Hepatocyte (in vitro differentiated cells): ENCODE results near the gene SLC35G6. TPM values are rescaled to one million over a fixed set of nuclear protein-coding genes. Genes with fewer than 3 reads are reported as not detected.
"Not testable (repeated sequence)": the region's sequence is repeated elsewhere in the genome, so short reads cannot be mapped to it uniquely, and the experiment has no call there.

Source experiments
- DNase-seq: peaks from one replicate; pipeline ENCODE4 v3.0.0-alpha.2; 2016; ENCODE audit warnings: low spot score
- H2AFZ ChIP-seq: fragments of 200-600 bp; sonication (generic); 2 replicates; pipeline ENCODE4 v1.6.0; 2016; ENCODE audit warnings: antibody characterized with exemption, mild to moderate bottlenecking
- H3K27ac ChIP-seq: fragments of 200-600 bp; sonication (generic); 2 replicates; pipeline ENCODE4 v1.5.1; 2016; ENCODE audit warnings: mild to moderate bottlenecking
- H3K27me3 ChIP-seq: fragments of 200-600 bp; sonication (generic); 2 replicates; pipeline ENCODE4 v1.6.1; 2016
- H3K36me3 ChIP-seq: fragments of 200-600 bp; sonication (generic); replicated peaks from 2 replicates; pipeline ENCODE4 v1.5.1; 2016; ENCODE audit warnings: low read depth; ENCODE audit not compliant: insufficient read depth
- H3K4me1 ChIP-seq: fragments of 200-600 bp; sonication (generic); 2 replicates; pipeline ENCODE4 v1.5.1; 2016; ENCODE audit warnings: mild to moderate bottlenecking, moderate library complexity; ENCODE audit not compliant: insufficient read depth
- H3K4me2 ChIP-seq: fragments of 200-600 bp; sonication (generic); 2 replicates; pipeline ENCODE4 v1.6.0; 2016
- H3K4me3 ChIP-seq: fragments of 200-600 bp; sonication (generic); 2 replicates; pipeline ENCODE4 v1.5.1; 2016; ENCODE audit warnings: mild to moderate bottlenecking
- H3K79me2 ChIP-seq: fragments of 200-600 bp; sonication (generic); 2 replicates; pipeline ENCODE4 v1.6.0; 2017; ENCODE audit warnings: mild to moderate bottlenecking
- H3K9me2 ChIP-seq: fragments of 200-600 bp; sonication (generic); replicated peaks from 2 replicates; pipeline ENCODE4 v1.6.0; 2017; ENCODE audit warnings: mild to moderate bottlenecking; ENCODE audit not compliant: insufficient read depth
- H3K9me3 ChIP-seq: fragments of 200-600 bp; sonication (generic); 2 replicates; pipeline ENCODE4 v1.5.1; 2016; ENCODE audit warnings: low read depth, mild to moderate bottlenecking
- H4K20me1 ChIP-seq: fragments of 200-600 bp; sonication (generic); 2 replicates; pipeline ENCODE4 v1.6.0; 2016; ENCODE audit warnings: mild to moderate bottlenecking; ENCODE audit not compliant: insufficient read depth, poor library complexity, severe bottlenecking
- CTCF ChIP-seq: fragments of 200-600 bp; sonication (generic); IDR thresholded peaks from 2 replicates; pipeline ENCODE4 v1.5.1; 2016; ENCODE audit warnings: antibody characterized with exemption, mild to moderate bottlenecking; ENCODE audit not compliant: poor library complexity
- EZH2 ChIP-seq: fragments of 200-600 bp; sonication (generic); IDR thresholded peaks from 2 replicates; pipeline ENCODE4 v1.6.1; 2016; ENCODE audit warnings: antibody characterized with exemption, mild to moderate bottlenecking, borderline replicate concordance
- EZH2phosphoT487 ChIP-seq: fragments of 200-600 bp; sonication (generic); IDR thresholded peaks from one replicate; pipeline ENCODE4 v1.6.1; 2018; ENCODE audit warnings: antibody characterized with exemption, mild to moderate bottlenecking, low read depth, moderate library complexity; ENCODE audit not compliant: unreplicated experiment, severe bottlenecking
- WGBS: methylation state at CpG from one replicate; pipeline ENCODE4 v1.1.6; 2016; ENCODE audit warnings: low lambda C conversion rate; ENCODE audit errors: missing lambda C conversion rate; 5-methylcytosine and 5-hydroxymethylcytosine counted together
- polyA plus RNA-seq: library from polyadenylated mRNA; unstranded; fragments of >200 nt; fragmentation: Nextera tagmentation; extraction: Ambion mirVana; gene quantifications from 2 replicates; pipeline ENCODE4 v1.2.1, GENCODE V29; 2016
- total RNA-seq: library from RNA; depleted of rRNA; stranded (reverse); fragments of >200 nt; gene quantifications from 2 replicates; pipeline ENCODE4 v1.2.3, GENCODE V29; 2014

The SLC35G6 gene
- total and polyA plus RNA-seq, 2 experiments from 2014 or later = 0.30 TPM; not detected in 1

GRCh38 chr17:7479213-7480088 lies 1.8 kb upstream of the SLC35G6 start, which contains the start of gene ZBTB4:
TSS of gene ZBTB4 (minus strand) at chr17:7479631. CDS start at chr17:7466801, 12,830 bp downstream.
- Histone ChIP-seq H3K79me2 (peaks cover 69% of the 10 kb centered on the region), H3K27me3 (no peaks in the 10 kb centered on the region), H3K9me2 (no peaks in the 10 kb centered on the region), H4K20me1 (peaks cover 21% of the 10 kb centered on the region), H3K9me3 (no peaks in the 10 kb centered on the region), H2AFZ (peak within 1 kb of the TSS; percentile 41), H3K36me3 (no peaks in the 10 kb centered on the region), H3K27ac (peak within 1 kb of the TSS; percentile 100), H3K4me2 (peak within 1 kb of the TSS; percentile 94), H3K4me3 (peak within 1 kb of the TSS; percentile 97), H3K4me1 (peaks cover 55% of the 10 kb centered on the region)
- DNase-seq = peak; percentile 85
- TF ChIP-seq EZH2phosphoT487 (no peak), EZH2 (no peak), CTCF (no peak)
- 0% methylated on average over 28 of the region's 92 CpGs for WGBS

- peak overlapping the region; percentile 94 for H3K4me2 ChIP-seq
- no peaks in the 10 kb centered on the region for H3K9me3 ChIP-seq
- DNase-seq = no peak
- peaks cover 51% of the 10 kb centered on the region for H3K4me1 ChIP-seq
- H4K20me1 ChIP-seq = peaks cover 18% of the 10 kb centered on the region
- H3K27me3 ChIP-seq = no peaks in the 10 kb centered on the region
- no peak overlapping the region for H2AFZ ChIP-seq
- peak overlapping the region; percentile 100 for H3K27ac ChIP-seq
- H3K36me3 ChIP-seq = no peaks in the 10 kb centered on the region
- H3K9me2 ChIP-seq = no peaks in the 10 kb centered on the region
- TF ChIP-seq CTCF (peak; percentile 6), EZH2phosphoT487 (no peak)
- peak overlapping the region; percentile 97 for H3K4me3 ChIP-seq
- peaks cover 65% of the 10 kb centered on the region for H3K79me2 ChIP-seq
- WGBS = 8% methylated on average over 8 of the region's 8 CpGs
Measured at GRCh38 chr17:7480089-7480384, 1.2 kb upstream of the SLC35G6 start.

GRCh38 chr17:7481842-7482741 lies 846 bp downstream of the SLC35G6 start:
- not testable (repeated sequence) for DNase-seq, H3K9me3 ChIP-seq, H2AFZ ChIP-seq, H3K9me2 ChIP-seq, H3K4me3 ChIP-seq, H3K36me3 ChIP-seq, H3K27me3 ChIP-seq
- H3K27ac ChIP-seq = peak overlapping the region; percentile 100
- H4K20me1 ChIP-seq = peaks cover 24% of the 10 kb centered on the region
- peaks cover 65% of the 10 kb centered on the region for H3K79me2 ChIP-seq
- H3K4me2 ChIP-seq = peak overlapping the region; percentile 78
- WGBS = 90% methylated on average over 31 of the region's 31 CpGs
- H3K4me1 ChIP-seq = peaks cover 41% of the 10 kb centered on the region

- 72% methylated on average over 5 of the region's 6 CpGs for WGBS
- H3K4me1 ChIP-seq = peaks cover 44% of the 10 kb centered on the region
Measured at GRCh38 chr17:7482742-7483088, 1.5 kb downstream of the SLC35G6 start.

More at GRCh38 chr17:7482742-7483088, 1.5 kb downstream of the SLC35G6 start:
- H3K36me3 ChIP-seq, DNase-seq, H3K9me2 ChIP-seq, H3K27me3 ChIP-seq, H3K9me3 ChIP-seq, H3K4me3 ChIP-seq, H2AFZ ChIP-seq: not testable (repeated sequence)
- Histone ChIP-seq H3K79me2 (peaks cover 68% of the 10 kb centered on the region), H3K4me2 (peak overlapping the region; percentile 78), H3K27ac (peak overlapping the region; percentile 100), H4K20me1 (peaks cover 30% of the 10 kb centered on the region)
